Measurements from ENCODE around the gene LRBA.

LRBA gene

GRCh38 chr4:150884625-150885024 is 130.5 kb downstream of the LRBA start:
- DNase-seq (ENCODE audit: low read depth in 2 of 2, low spot score in 1 of 2): no peak

- DNase-seq (ENCODE audit: low read depth in 2 of 2, low spot score in 1 of 2): no peak
Measured at GRCh38 chr4:150875367-150875766, 139.7 kb downstream of the LRBA start.

GRCh38 chr4:150874338-150875226 is 140.5 kb downstream of the LRBA start:
- no peak for DNase-seq (ENCODE audit: low read depth in 2 of 2, low spot score in 1 of 2)

GRCh38 chr4:150867148-150867547 is 147.9 kb downstream of the LRBA start:
- DNase-seq (ENCODE audit: low read depth in 2 of 2, low spot score in 1 of 2): no peak

GRCh38 chr4:150863456-150863855 is 151.6 kb downstream of the LRBA start:
- no peak for DNase-seq (ENCODE audit: low read depth in 2 of 2, low spot score in 1 of 2)

- no peak for DNase-seq (ENCODE audit: low read depth in 2 of 2, low spot score in 1 of 2)
Measured at GRCh38 chr4:150862829-150863228, 152.3 kb downstream of the LRBA start.

GRCh38 chr4:150859453-150859852 is 155.6 kb downstream of the LRBA start:
- no peak for DNase-seq (ENCODE audit: low read depth in 2 of 2, low spot score in 1 of 2)

GRCh38 chr4:150855981-150856510 is 159.0 kb downstream of the LRBA start:
- DNase-seq (ENCODE audit: low read depth in 2 of 2, low spot score in 1 of 2): no peak

GRCh38 chr4:150854600-150854999 is 160.5 kb downstream of the LRBA start:
- no peak for DNase-seq (ENCODE audit: low read depth in 2 of 2, low spot score in 1 of 2)

- DNase-seq (ENCODE audit: low read depth in 2 of 2, low spot score in 1 of 2): no peak
Measured at GRCh38 chr4:150853882-150854281, 161.2 kb downstream of the LRBA start.

- DNase-seq (ENCODE audit: low read depth in 2 of 2, low spot score in 1 of 2): no peak
Measured at GRCh38 chr4:150852216-150852615, 162.9 kb downstream of the LRBA start.

GRCh38 chr4:150849016-150849415 is 166.1 kb downstream of the LRBA start:
- no peak for DNase-seq (ENCODE audit: low read depth in 2 of 2, low spot score in 1 of 2)

GRCh38 chr4:150828159-150828558 is 186.9 kb downstream of the LRBA start:
- peak in 1 of 2 donors; percentile 7 for DNase-seq (ENCODE audit: low read depth in 2 of 2, low spot score in 1 of 2)

- no peak for DNase-seq (ENCODE audit: low read depth in 2 of 2, low spot score in 1 of 2)
Measured at GRCh38 chr4:150827226-150827625, 187.9 kb downstream of the LRBA start.

- no peak for DNase-seq (ENCODE audit: low read depth in 2 of 2, low spot score in 1 of 2)
Measured at GRCh38 chr4:150826306-150826705, 188.8 kb downstream of the LRBA start.

GRCh38 chr4:150822407-150822806 is 192.7 kb downstream of the LRBA start:
- no peak for DNase-seq (ENCODE audit: low read depth in 2 of 2, low spot score in 1 of 2)

GRCh38 chr4:150821641-150822040 is 193.4 kb downstream of the LRBA start:
- DNase-seq (ENCODE audit: low read depth in 2 of 2, low spot score in 1 of 2): no peak

GRCh38 chr4:150820409-150820808 is 194.7 kb downstream of the LRBA start:
- no peak for DNase-seq (ENCODE audit: low read depth in 2 of 2, low spot score in 1 of 2)

GRCh38 chr4:150818661-150819060 is 196.4 kb downstream of the LRBA start:
- DNase-seq (ENCODE audit: low read depth in 2 of 2, low spot score in 1 of 2): no peak

GRCh38 chr4:150817804-150818528 is 197.1 kb downstream of the LRBA start:
- no peak for DNase-seq (ENCODE audit: low read depth in 2 of 2, low spot score in 1 of 2)

GRCh38 chr4:150817017-150817416 is 198.1 kb downstream of the LRBA start:
- no peak for DNase-seq (ENCODE audit: low read depth in 2 of 2, low spot score in 1 of 2)

- no peak for DNase-seq (ENCODE audit: low read depth in 2 of 2, low spot score in 1 of 2)
Measured at GRCh38 chr4:150816491-150816890, 198.6 kb downstream of the LRBA start.
